Sigmoid colon (tissue), 4 donors: ENCODE measurements around the gene RBM4B.

ENCODE experiments used
- EP300 ChIP-seq, 4 donors: sonication (generic); formaldehyde crosslinking; IDR thresholded peaks; one replicate each; pipeline ENCODE4 v1.6.1; 2017; ENCODE audit warnings: antibody characterized with exemption in 4 of 4
- POLR2A ChIP-seq, 2 donors: fragments of 450-650 bp; IDR thresholded peaks; one replicate each; pipeline ENCODE4 v1.6.1; 2016; ENCODE audit warnings: antibody characterized with exemption in 2 of 2, mild to moderate bottlenecking in 2 of 2, moderate library complexity in 2 of 2
- POLR2AphosphoS5 ChIP-seq, 4 donors: sonication (generic); formaldehyde crosslinking; IDR thresholded peaks; one replicate each; pipeline ENCODE4 v1.6.1; 2017; ENCODE audit warnings: antibody characterized with exemption in 4 of 4
- TF ChIP-seq, protein P1 (sequence below), 4 experiments: fragments of 450-650 bp in 3 of 4; fragments of 200-600 bp in 1 of 4; IDR thresholded peaks; one replicate each; pipeline ENCODE4 v1.5.1; 2016 to 2019; ENCODE audit warnings: antibody characterized with exemption in 4 of 4, mild to moderate bottlenecking in 3 of 4, moderate library complexity in 2 of 4

- TF ChIP-seq, protein P1, sequence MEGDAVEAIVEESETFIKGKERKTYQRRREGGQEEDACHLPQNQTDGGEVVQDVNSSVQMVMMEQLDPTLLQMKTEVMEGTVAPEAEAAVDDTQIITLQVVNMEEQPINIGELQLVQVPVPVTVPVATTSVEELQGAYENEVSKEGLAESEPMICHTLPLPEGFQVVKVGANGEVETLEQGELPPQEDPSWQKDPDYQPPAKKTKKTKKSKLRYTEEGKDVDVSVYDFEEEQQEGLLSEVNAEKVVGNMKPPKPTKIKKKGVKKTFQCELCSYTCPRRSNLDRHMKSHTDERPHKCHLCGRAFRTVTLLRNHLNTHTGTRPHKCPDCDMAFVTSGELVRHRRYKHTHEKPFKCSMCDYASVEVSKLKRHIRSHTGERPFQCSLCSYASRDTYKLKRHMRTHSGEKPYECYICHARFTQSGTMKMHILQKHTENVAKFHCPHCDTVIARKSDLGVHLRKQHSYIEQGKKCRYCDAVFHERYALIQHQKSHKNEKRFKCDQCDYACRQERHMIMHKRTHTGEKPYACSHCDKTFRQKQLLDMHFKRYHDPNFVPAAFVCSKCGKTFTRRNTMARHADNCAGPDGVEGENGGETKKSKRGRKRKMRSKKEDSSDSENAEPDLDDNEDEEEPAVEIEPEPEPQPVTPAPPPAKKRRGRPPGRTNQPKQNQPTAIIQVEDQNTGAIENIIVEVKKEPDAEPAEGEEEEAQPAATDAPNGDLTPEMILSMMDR (IDR thresholded peaks at IDR 0.05), result no peak
- no peak for TF ChIP-seq POLR2AphosphoS5 (IDR thresholded peaks at IDR 0.05)
- TF ChIP-seq POLR2A (IDR thresholded peaks at IDR 0.05), result no peak
- no peak for TF ChIP-seq EP300 (IDR thresholded peaks at IDR 0.05)
These were observed 41.3 kb downstream of the RBM4B start for GRCh38 chr11:66636411-66636810.
